Measurements from ENCODE around the gene WAPL. TPM values are rescaled to one million over a fixed set of nuclear protein-coding genes. Genes with fewer than 3 reads are reported as not detected.

Gene WAPL
- total RNA-seq, 1 donor, result 40.2 TPM

DNA sequence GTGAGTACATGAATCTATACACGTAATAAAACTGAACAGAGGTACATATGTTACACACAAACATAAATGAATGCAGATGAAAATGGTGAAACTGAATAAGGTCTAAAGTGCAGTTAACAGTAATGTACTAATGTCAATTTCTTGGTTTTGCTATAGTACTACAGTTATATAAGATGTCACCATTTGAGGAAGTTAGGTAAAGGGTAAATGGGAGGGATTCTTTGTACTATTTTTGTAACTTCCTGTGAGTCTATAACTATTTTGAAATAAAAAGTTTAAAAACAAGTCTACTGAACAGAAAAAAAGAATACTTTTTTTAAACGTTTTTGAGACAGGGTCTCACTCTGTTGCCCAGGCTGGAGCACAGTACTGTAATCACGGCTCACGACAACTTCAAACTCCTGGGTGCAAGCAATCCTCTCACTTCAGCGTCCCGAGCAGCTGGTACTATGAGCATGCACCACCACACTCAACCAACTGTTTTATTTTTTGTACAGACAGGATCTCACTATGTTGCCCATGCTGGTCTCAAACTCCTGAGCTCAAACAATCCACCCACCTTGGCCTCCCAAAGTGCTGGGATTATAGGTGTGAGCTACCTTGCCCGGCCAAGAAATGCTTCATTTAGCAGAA, 71.5 kb downstream of the WAPL start:
- Histone ChIP-seq H3K27ac (ENCODE audit: low read depth, low read length) (no peak overlapping the region), H3K4me3 (ENCODE audit: insufficient read depth, low read length) (no peak overlapping the region), H3K79me2 (ENCODE audit: insufficient read depth, low read length) (peaks cover 9% of the 10 kb centered on the region), H4K20me1 (ENCODE audit: insufficient read depth, low read length) (no peaks in the 10 kb centered on the region), H3K4me1 (ENCODE audit: insufficient read depth, low read length) (no peaks in the 10 kb centered on the region), H2AFZ (ENCODE audit: low read length) (no peak overlapping the region), H3K4me2 (ENCODE audit: insufficient read depth, low read length) (no peak overlapping the region), H3K36me3 (ENCODE audit: insufficient read depth, low read length) (peaks cover 56% of the 10 kb centered on the region), H3K9me3 (ENCODE audit: low read depth, low read length) (no peaks in the 10 kb centered on the region), H3K27me3 (ENCODE audit: insufficient read depth, low read length) (no peaks in the 10 kb centered on the region)
- DNase-seq (ENCODE audit: insufficient read length, low spot score, missing footprints), result no peak
- TF ChIP-seq, protein P1, sequence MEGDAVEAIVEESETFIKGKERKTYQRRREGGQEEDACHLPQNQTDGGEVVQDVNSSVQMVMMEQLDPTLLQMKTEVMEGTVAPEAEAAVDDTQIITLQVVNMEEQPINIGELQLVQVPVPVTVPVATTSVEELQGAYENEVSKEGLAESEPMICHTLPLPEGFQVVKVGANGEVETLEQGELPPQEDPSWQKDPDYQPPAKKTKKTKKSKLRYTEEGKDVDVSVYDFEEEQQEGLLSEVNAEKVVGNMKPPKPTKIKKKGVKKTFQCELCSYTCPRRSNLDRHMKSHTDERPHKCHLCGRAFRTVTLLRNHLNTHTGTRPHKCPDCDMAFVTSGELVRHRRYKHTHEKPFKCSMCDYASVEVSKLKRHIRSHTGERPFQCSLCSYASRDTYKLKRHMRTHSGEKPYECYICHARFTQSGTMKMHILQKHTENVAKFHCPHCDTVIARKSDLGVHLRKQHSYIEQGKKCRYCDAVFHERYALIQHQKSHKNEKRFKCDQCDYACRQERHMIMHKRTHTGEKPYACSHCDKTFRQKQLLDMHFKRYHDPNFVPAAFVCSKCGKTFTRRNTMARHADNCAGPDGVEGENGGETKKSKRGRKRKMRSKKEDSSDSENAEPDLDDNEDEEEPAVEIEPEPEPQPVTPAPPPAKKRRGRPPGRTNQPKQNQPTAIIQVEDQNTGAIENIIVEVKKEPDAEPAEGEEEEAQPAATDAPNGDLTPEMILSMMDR (IDR thresholded peaks at IDR 0.05; ENCODE audit: extremely low read depth, low read depth, low read length), result no peak

DNA sequence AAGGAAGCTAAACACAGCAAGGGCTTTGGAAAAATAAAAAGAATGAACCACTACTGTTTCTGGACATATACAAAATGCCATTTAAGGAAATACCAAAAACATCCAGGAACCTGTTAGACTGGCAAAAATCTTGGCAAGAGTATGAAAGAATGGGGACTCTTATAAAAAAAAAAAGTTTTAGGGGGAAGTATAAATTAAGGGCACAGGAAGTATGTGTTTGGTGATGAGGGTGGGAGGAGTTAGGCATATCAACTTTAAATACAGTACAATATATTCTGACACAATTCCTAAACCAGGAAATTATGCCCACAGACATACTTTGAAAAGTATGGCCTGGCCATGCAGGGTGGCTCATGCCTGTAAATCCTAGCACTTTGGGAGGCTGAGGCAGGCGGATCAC, 74.2 kb downstream of the WAPL start:
- Histone ChIP-seq H3K4me2 (ENCODE audit: insufficient read depth, low read length) (no peak overlapping the region), H3K36me3 (ENCODE audit: insufficient read depth, low read length) (peaks cover 53% of the 10 kb centered on the region)

DNA sequence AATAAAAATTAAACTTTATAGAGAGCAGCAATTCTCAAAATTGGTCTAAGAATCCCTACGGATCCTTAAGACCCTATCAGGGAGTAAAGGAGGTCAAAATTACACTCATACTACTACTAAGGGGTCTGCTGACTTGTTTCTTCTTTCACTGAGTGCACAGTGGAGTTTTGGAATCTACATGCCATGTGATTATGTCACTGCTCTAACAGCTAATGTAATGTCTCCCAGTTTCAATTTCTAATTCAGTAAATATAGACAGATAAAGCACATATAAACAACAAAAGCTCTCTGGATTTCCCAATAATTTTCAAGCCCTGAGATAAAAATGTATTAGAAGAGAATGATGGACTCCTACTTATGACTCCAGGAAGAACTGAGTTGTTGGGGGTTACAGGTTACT, 74.6 kb downstream of the WAPL start:
- Histone ChIP-seq H2AFZ (ENCODE audit: low read length) (no peak overlapping the region), H3K4me2 (ENCODE audit: insufficient read depth, low read length) (no peak overlapping the region), H3K9me3 (ENCODE audit: low read depth, low read length) (no peaks in the 10 kb centered on the region), H3K27me3 (ENCODE audit: insufficient read depth, low read length) (no peaks in the 10 kb centered on the region), H3K27ac (ENCODE audit: low read depth, low read length) (peak overlapping the region; percentile 32), H3K36me3 (ENCODE audit: insufficient read depth, low read length) (peaks cover 50% of the 10 kb centered on the region), H3K4me3 (ENCODE audit: insufficient read depth, low read length) (no peak overlapping the region), H3K79me2 (ENCODE audit: insufficient read depth, low read length) (peaks cover 9% of the 10 kb centered on the region), H3K4me1 (ENCODE audit: insufficient read depth, low read length) (peaks cover 8% of the 10 kb centered on the region), H4K20me1 (ENCODE audit: insufficient read depth, low read length) (no peaks in the 10 kb centered on the region)
- TF ChIP-seq, protein P1 (IDR thresholded peaks at IDR 0.05; ENCODE audit: extremely low read depth, low read depth, low read length), result no peak
- no peak for DNase-seq (ENCODE audit: insufficient read length, low spot score, missing footprints)

More for the DNA sequence above, 74.2 kb downstream of the WAPL start:
- peaks cover 8% of the 10 kb centered on the region for H3K4me1 ChIP-seq (ENCODE audit: insufficient read depth, low read length)
- TF ChIP-seq, protein P1 (IDR thresholded peaks at IDR 0.05; ENCODE audit: extremely low read depth, low read depth, low read length), result no peak
- H3K9me3 ChIP-seq (ENCODE audit: low read depth, low read length), result no peaks in the 10 kb centered on the region
- H4K20me1 ChIP-seq (ENCODE audit: insufficient read depth, low read length), result no peaks in the 10 kb centered on the region
- H3K4me3 ChIP-seq (ENCODE audit: insufficient read depth, low read length), result no peak overlapping the region
- no peak for DNase-seq (ENCODE audit: insufficient read length, low spot score, missing footprints)
- no peak overlapping the region for H3K27ac ChIP-seq (ENCODE audit: low read depth, low read length)
- no peak overlapping the region for H2AFZ ChIP-seq (ENCODE audit: low read length)
- H3K27me3 ChIP-seq (ENCODE audit: insufficient read depth, low read length), result no peaks in the 10 kb centered on the region
- peaks cover 9% of the 10 kb centered on the region for H3K79me2 ChIP-seq (ENCODE audit: insufficient read depth, low read length)

DNA sequence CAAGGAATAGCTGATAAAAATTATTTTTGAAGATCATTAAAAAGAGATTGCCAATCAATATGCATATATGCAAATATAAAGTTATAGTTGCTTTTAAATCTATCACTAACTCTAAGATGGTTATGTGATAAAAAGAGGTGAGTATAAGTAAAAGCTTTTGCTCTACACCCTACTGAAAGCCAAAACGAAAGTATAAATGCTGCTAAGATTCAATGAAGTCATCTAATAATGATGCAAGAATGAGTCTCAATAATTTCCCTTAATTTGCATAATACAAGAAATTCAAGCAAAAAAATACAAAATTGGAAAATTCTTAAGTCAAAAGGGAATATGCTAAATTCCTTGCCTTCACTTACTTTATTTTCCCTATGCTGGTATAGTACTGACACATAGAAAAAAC, 75.2 kb downstream of the WAPL start:
- Histone ChIP-seq H3K4me2 (ENCODE audit: insufficient read depth, low read length) (no peak overlapping the region), H3K27me3 (ENCODE audit: insufficient read depth, low read length) (no peaks in the 10 kb centered on the region), H2AFZ (ENCODE audit: low read length) (no peak overlapping the region), H3K4me1 (ENCODE audit: insufficient read depth, low read length) (peaks cover 10% of the 10 kb centered on the region), H3K4me3 (ENCODE audit: insufficient read depth, low read length) (no peak overlapping the region), H3K9me3 (ENCODE audit: low read depth, low read length) (no peaks in the 10 kb centered on the region), H4K20me1 (ENCODE audit: insufficient read depth, low read length) (no peaks in the 10 kb centered on the region), H3K27ac (ENCODE audit: low read depth, low read length) (no peak overlapping the region), H3K36me3 (ENCODE audit: insufficient read depth, low read length) (peaks cover 52% of the 10 kb centered on the region), H3K79me2 (ENCODE audit: insufficient read depth, low read length) (peaks cover 9% of the 10 kb centered on the region)
- DNase-seq (ENCODE audit: insufficient read length, low spot score, missing footprints), result no peak
- TF ChIP-seq, protein P1 (IDR thresholded peaks at IDR 0.05; ENCODE audit: extremely low read depth, low read depth, low read length), result no peak
